OCI-LY1 (cell line): ENCODE results near the gene RNU5B-1.

ENCODE experiments used
- H2AFZ ChIP-seq: fragments of 200-600 bp; sonication (generic), shearing (Covaris generic); 2 replicates; pipeline ENCODE4 v1.6.0; 2014; ENCODE audit warnings: antibody characterized with exemption, mild to moderate bottlenecking, low read length
- H3F3A ChIP-seq: fragments of 200-600 bp; sonication (generic), shearing (Covaris generic); 2 replicates; pipeline ENCODE4 v1.6.0; 2014; ENCODE audit warnings: mild to moderate bottlenecking, antibody characterized with exemption, low read length, moderate library complexity; ENCODE audit not compliant: insufficient read depth
- H3K27ac ChIP-seq: fragments of 200-600 bp; sonication (generic); 2 replicates; pipeline ENCODE4 v1.5.1; 2014; ENCODE audit warnings: low read length, mixed run types, mild to moderate bottlenecking, low read depth; ENCODE audit not compliant: poor library complexity, severe bottlenecking
- H3K27me3 ChIP-seq: fragments of 200-600 bp; sonication (generic); 2 replicates; pipeline ENCODE4 v1.6.0; 2014; ENCODE audit warnings: antibody characterized with exemption, mild to moderate bottlenecking, low read length, moderate library complexity; ENCODE audit not compliant: insufficient read depth
- H3K36me3 ChIP-seq: fragments of 200-600 bp; sonication (generic); 2 replicates; pipeline ENCODE4 v1.6.1; 2014; ENCODE audit warnings: mild to moderate bottlenecking, antibody characterized with exemption, low read length, moderate library complexity, mixed read lengths; ENCODE audit not compliant: insufficient read depth
- H3K4me1 ChIP-seq: fragments of 200-600 bp; sonication (generic); 2 replicates; pipeline ENCODE4 v1.5.1; 2014; ENCODE audit warnings: mild to moderate bottlenecking, low read length, moderate library complexity; ENCODE audit not compliant: insufficient read depth, severe bottlenecking
- H3K4me2 ChIP-seq: fragments of 200-600 bp; sonication (generic), shearing (Covaris generic); 2 replicates; pipeline ENCODE4 v1.6.1; 2014; ENCODE audit warnings: low read length
- H3K4me3 ChIP-seq: fragments of 200-600 bp; sonication (generic); 2 replicates; pipeline ENCODE4 v1.5.1; 2014; ENCODE audit warnings: low read length, low read depth, mild to moderate bottlenecking, mixed read lengths; ENCODE audit not compliant: poor library complexity, severe bottlenecking
- H3K79me2 ChIP-seq: fragments of 200-600 bp; shearing (Covaris generic); 2 replicates; pipeline ENCODE4 v1.6.1; 2016; ENCODE audit warnings: mixed run types, low read length, mixed read lengths; ENCODE audit not compliant: insufficient read depth
- H3K9ac ChIP-seq: fragments of 200-600 bp; sonication (generic), shearing (Covaris generic); 2 replicates; pipeline ENCODE4 v1.6.1; 2014; ENCODE audit warnings: mild to moderate bottlenecking, low read length, mixed read lengths
- H3K9me2 ChIP-seq: fragments of 200-600 bp; sonication (generic), shearing (Covaris generic); 2 replicates; pipeline ENCODE4 v1.6.1; 2014; ENCODE audit warnings: low read depth, mild to moderate bottlenecking, low read length, mixed read lengths
- H3K9me3 ChIP-seq: fragments of 200-600 bp; shearing (Covaris generic); 2 replicates; pipeline ENCODE4 v1.6.1; 2014; ENCODE audit warnings: low read length, mixed read lengths
- H4K20me1 ChIP-seq: fragments of 200-600 bp; sonication (generic), shearing (Covaris generic); 2 replicates; pipeline ENCODE4 v1.6.0; 2016; ENCODE audit warnings: mild to moderate bottlenecking, low read length; ENCODE audit not compliant: insufficient read depth
- CTCF ChIP-seq: fragments of 200-600 bp; sonication (generic), shearing (Covaris generic); IDR thresholded peaks from 2 replicates; pipeline ENCODE4 v1.5.1; 2017; ENCODE audit warnings: mild to moderate bottlenecking, antibody characterized with exemption, low read length, moderate library complexity, mixed read lengths
- EZH2 ChIP-seq: fragments of 200-600 bp; sonication (generic), shearing (Covaris generic); IDR thresholded peaks from 2 replicates; pipeline ENCODE4 v1.8.0; 2017; ENCODE audit warnings: borderline replicate concordance, mixed run types, mild to moderate bottlenecking, antibody characterized with exemption, low read length, moderate library complexity, mixed read lengths

The RNU5B-1 gene

GRCh38 chr15:65326117-65326526 is 21.6 kb downstream of the RNU5B-1 start:
- no peaks in the 10 kb centered on the region for H3K79me2 ChIP-seq
- H3K4me1 ChIP-seq = no peaks in the 10 kb centered on the region
- H3K9me3 ChIP-seq = no peaks in the 10 kb centered on the region
- H2AFZ ChIP-seq = no peak overlapping the region
- H3F3A ChIP-seq = no peaks in the 10 kb centered on the region
- H3K9me2 ChIP-seq = no peaks in the 10 kb centered on the region
- H3K4me2 ChIP-seq = no peak overlapping the region
- H4K20me1 ChIP-seq = no peaks in the 10 kb centered on the region
- H3K9ac ChIP-seq = no peak overlapping the region
- no peak overlapping the region for H3K4me3 ChIP-seq
- TF ChIP-seq CTCF (no peak), EZH2 (no peak)
- peaks cover 10% of the 10 kb centered on the region; the same call in 1 of the 2 replicates for H3K27me3 ChIP-seq
- no peaks in the 10 kb centered on the region for H3K36me3 ChIP-seq
- H3K27ac ChIP-seq = no peak overlapping the region

GRCh38 chr15:65326818-65327217 is 22.3 kb downstream of the RNU5B-1 start:
- no peaks in the 10 kb centered on the region for H3K9me3 ChIP-seq
- peaks cover 10% of the 10 kb centered on the region; the same call in 1 of the 2 replicates for H3K27me3 ChIP-seq
- no peak overlapping the region for H3K4me2 ChIP-seq
- no peaks in the 10 kb centered on the region for H3K36me3 ChIP-seq
- no peaks in the 10 kb centered on the region for H3K4me1 ChIP-seq
- H3F3A ChIP-seq = no peaks in the 10 kb centered on the region
- no peaks in the 10 kb centered on the region for H3K9me2 ChIP-seq
- no peak overlapping the region for H3K4me3 ChIP-seq
- no peak for TF ChIP-seq EZH2
- TF ChIP-seq CTCF = no peak
- H2AFZ ChIP-seq = no peak overlapping the region
- H3K9ac ChIP-seq = no peak overlapping the region
- H4K20me1 ChIP-seq = no peaks in the 10 kb centered on the region
- H3K79me2 ChIP-seq = no peaks in the 10 kb centered on the region
- H3K27ac ChIP-seq = no peak overlapping the region

GRCh38 chr15:65327651-65328393 is 23.3 kb downstream of the RNU5B-1 start:
- no peaks in the 10 kb centered on the region for H3K36me3 ChIP-seq
- H3K27ac ChIP-seq = no peak overlapping the region
- no peaks in the 10 kb centered on the region for H3K79me2 ChIP-seq
- no peaks in the 10 kb centered on the region for H3F3A ChIP-seq
- H3K9me2 ChIP-seq = no peaks in the 10 kb centered on the region
- H3K27me3 ChIP-seq = peaks cover 10% of the 10 kb centered on the region; the same call in 1 of the 2 replicates
- H4K20me1 ChIP-seq = no peaks in the 10 kb centered on the region
- H3K9ac ChIP-seq = no peak overlapping the region
- TF ChIP-seq CTCF (no peak), EZH2 (no peak)
- no peak overlapping the region for H3K4me3 ChIP-seq
- H3K9me3 ChIP-seq = no peaks in the 10 kb centered on the region
- no peaks in the 10 kb centered on the region for H3K4me1 ChIP-seq
- no peak overlapping the region for H3K4me2 ChIP-seq
- H2AFZ ChIP-seq = no peak overlapping the region
